GM19025 (cell line): ENCODE measurements around the gene BACH1.
A peak's percentile ranks its signal among the peaks of the same experiment; 100 is the strongest.

Experiments
- ATAC-seq: cut with Tn5 transposase; IDR thresholded peaks from one replicate; pipeline ENCODE4 v1.9.1; 2021; ENCODE audit warnings: mild to moderate bottlenecking, low read depth, moderate library complexity; ENCODE audit not compliant: unreplicated experiment

The BACH1 gene

GRCh38 chr21:29374481-29374880 is 75.8 kb downstream of the BACH1 start:
- ATAC-seq, result no peak

DNA sequence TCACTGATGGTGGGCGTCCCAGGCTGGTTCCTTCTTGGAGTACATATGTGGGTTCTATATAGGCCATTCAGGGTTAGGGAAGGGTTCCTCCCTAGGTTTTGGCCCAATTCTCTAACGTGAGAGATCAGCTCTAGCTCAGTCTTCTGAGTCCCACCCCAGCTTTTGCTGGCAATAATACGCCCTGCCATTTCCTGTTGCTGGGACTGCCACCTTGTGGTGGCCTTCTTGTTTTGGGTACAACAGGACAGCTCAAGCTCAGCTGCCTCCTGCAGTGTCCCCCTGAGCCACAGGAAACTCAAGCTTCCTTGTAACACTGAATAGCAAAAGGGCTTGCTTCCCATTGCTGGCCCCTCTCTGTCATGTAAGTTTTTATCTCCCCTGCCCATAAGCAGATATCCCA is 77.8 kb downstream of the BACH1 start:
- peak; percentile 49 for ATAC-seq

DNA sequence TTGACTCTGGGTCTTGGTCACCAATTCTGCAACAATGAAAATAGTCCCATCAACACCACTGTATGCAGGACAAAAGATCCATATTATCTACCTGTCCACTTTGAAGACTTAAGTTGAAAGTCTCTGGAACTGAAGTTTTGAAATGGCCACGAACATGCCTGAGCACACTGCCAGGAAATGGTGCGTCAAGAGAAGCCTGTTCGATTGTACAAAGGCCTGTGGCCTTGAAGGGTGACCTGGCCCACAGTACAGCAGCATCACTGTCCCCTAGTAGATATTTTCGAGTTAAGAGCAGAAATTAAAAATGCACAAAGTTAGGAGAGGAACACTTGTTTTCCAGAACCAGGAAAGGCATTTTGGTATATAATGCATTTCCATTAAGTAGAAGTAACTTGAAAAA is 78.5 kb downstream of the BACH1 start:
- ATAC-seq, result no peak

- ATAC-seq, result no peak
These were observed 80.1 kb downstream of the BACH1 start for GRCh38 chr21:29378832-29379231.

- no peak for ATAC-seq
These were observed 80.9 kb downstream of the BACH1 start for GRCh38 chr21:29379517-29380054.

DNA sequence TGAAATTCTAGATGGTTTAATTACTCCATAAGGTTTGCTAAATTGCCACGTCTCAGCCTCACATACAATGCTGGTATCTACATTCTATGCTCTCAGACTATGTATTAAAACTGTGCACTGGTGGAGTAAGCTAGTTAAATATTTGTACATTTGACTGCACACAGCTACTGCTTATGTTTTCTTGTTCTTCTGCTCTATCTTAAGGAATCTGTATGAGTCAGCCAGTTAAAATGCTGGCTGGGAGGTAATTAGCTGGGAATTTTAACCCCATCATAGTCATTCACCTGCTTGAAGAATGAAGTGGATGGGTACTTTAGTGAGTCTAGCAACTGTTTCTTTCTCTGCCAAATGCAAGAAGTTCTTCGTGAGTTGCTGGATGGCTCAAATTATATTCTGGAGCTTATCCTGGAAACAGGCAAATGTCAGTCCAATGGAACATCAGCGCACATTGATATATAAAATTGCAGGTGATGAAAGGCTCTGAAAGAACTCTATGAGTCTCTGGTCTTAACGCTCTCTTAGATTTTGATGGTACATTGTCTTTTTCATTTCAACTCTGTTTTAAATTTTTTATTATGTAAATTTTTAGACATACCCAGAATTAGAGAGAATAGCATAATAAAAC is 83.4 kb downstream of the BACH1 start:
- no peak for ATAC-seq

GRCh38 chr21:29384683-29385359 is 86.1 kb downstream of the BACH1 start:
- ATAC-seq, result no peak

- no peak for ATAC-seq
These were observed 87.3 kb downstream of the BACH1 start for GRCh38 chr21:29385934-29386520.

DNA sequence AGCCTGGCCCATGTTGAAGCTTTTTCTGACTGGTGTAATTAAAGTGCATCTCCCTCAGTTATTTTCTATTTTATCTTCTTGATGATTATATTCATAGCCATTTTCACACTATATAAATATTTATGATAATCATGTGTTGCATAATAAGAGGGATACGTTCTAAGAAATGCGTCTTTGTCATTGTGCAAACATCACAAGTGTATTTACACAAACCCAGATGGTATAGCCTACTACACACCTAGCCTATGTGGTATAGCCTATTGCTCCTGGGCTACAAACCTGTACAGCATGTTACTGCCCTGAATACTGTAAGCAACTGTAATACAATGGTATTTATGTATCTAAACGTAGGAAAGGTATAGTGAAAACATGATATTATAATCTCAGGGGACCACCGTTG is 88.1 kb downstream of the BACH1 start:
- ATAC-seq, result no peak

DNA sequence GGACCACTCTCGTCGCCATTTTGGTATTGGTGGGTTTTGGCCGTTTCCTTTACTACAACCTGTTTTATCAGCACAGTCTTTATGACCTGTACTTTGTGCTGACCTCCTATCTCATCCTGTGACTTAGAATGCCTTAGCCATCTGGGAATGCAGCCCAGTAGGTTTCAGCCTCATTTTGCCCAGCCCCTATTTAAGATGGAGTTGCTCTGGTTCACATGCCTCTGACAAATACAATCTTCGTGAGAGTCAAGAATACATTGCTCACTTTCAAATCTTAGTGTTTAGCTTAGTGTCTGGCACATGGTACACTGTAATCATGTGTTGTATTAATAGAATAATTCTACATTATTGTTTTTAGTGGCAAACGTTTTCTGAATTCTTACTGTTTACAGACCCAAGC is 88.9 kb downstream of the BACH1 start:
- ATAC-seq, result no peak

DNA sequence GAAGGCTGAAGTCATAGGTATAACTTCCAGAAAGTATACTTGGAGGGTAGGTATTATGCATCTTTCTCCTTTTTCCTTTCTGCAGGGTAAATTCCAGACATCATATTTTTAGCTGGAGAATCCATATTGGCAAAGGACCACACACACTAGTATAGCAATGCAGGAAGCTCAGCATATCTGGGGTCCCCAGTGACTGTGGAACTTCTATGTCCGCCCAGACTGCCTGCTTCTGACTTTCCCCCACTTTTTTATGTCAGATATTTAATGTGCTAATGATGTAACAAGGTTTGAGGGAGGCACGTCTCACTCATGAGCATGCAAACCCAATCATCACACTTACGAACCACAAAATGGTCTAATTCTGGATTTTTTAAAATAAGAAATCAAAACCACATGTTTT is 90.4 kb downstream of the BACH1 start:
- ATAC-seq, result no peak

- ATAC-seq, result no peak
These were observed 92.1 kb downstream of the BACH1 start for GRCh38 chr21:29390778-29391177.

DNA sequence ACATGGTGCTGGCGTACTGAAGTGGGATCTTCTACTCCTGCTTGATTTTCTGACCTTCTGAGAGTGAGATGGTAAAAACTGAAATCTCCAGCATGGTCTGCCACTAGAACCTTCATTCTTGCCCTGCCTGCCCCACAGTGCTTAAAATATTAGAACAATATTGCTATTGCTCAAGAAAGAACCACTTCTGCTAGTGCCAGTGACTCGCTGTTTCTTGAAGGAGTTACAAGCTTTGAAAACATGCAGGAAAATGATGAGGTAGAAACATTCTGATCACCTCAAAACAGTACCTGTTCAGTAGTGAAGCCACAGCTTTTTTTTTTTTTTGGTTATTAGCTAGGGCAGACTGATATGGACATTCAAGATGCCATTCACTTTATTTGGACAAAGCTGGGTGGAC is 95.3 kb downstream of the BACH1 start:
- ATAC-seq, result no peak
